GM12878 (cell line): ENCODE data around the gene PYGO2. TPM values are rescaled to one million over a fixed set of nuclear protein-coding genes. Genes with fewer than 3 reads are reported as not detected.

Source experiments
- ATF3 ChIP-seq: IDR thresholded peaks from 2 replicates; pipeline ENCODE4 v1.6.1; 2011; ENCODE audit warnings: low read depth, mild to moderate bottlenecking, low read length, moderate library complexity, borderline replicate concordance; ENCODE audit errors: extremely low read depth
- ATF7 ChIP-seq: fragments of 450-650 bp; IDR thresholded peaks from 2 replicates; pipeline ENCODE4 v1.6.1; 2016; ENCODE audit warnings: low read depth, mild to moderate bottlenecking
- BRCA1 ChIP-seq: IDR thresholded peaks from 2 replicates; pipeline ENCODE4 v1.6.1; 2011; ENCODE audit warnings: low read depth, low read length, improper control_type of control experiment
- CHD2 ChIP-seq: IDR thresholded peaks from 2 replicates; pipeline ENCODE4 v1.6.1; 2011; ENCODE audit warnings: low read depth, low read length, improper control_type of control experiment, borderline replicate concordance
- EP300 ChIP-seq, 2 experiments: fragments of 150-350 bp in 1 of 2; IDR thresholded peaks; 2 replicates each; pipeline ENCODE4 v1.6.1; 2011 to 2012; ENCODE audit warnings: low read depth in 2 of 2, low read length in 2 of 2, borderline replicate concordance in 1 of 2, improper control_type of control experiment in 1 of 2, inconsistent platforms in 1 of 2; ENCODE audit not compliant: control insufficient read depth in 1 of 2
- ESRRA ChIP-seq: IDR thresholded peaks from 2 replicates; pipeline ENCODE4 v1.6.1; 2012; ENCODE audit warnings: mild to moderate bottlenecking, low read length, improper control_type of control experiment
- EZH2 ChIP-seq: IDR thresholded peaks from 2 replicates; pipeline ENCODE4 v1.6.1; 2012; ENCODE audit warnings: low read depth, mild to moderate bottlenecking, control low read depth, inconsistent platforms, low read length, borderline replicate concordance; ENCODE audit not compliant: control insufficient read depth
- GATAD2B ChIP-seq: fragments of 450-650 bp; conservative IDR thresholded peaks from 2 replicates; pipeline ENCODE4 v1.6.1; 2017; ENCODE audit warnings: low read depth, mild to moderate bottlenecking, moderate library complexity
- IRF4 ChIP-seq: IDR thresholded peaks from 2 replicates; pipeline ENCODE4 v1.6.1; 2011; ENCODE audit warnings: low read depth, low read length
- KLF5 ChIP-seq: fragments of 450-650 bp; IDR thresholded peaks from 2 replicates; pipeline ENCODE4 v1.6.1; 2014; ENCODE audit warnings: mild to moderate bottlenecking; ENCODE audit not compliant: partially characterized antibody
- MYC ChIP-seq: IDR thresholded peaks from 2 replicates; pipeline ENCODE4 v1.6.1; 2011; ENCODE audit warnings: mild to moderate bottlenecking, low read length, moderate library complexity, inconsistent platforms; ENCODE audit not compliant: insufficient read depth, insufficient replicate concordance, insufficient read length, severe bottlenecking
- NBN ChIP-seq: fragments of 450-650 bp; IDR thresholded peaks from 2 replicates; pipeline ENCODE4 v1.6.1; 2016
- NRF1 ChIP-seq: conservative IDR thresholded peaks from 2 replicates; pipeline ENCODE4 v1.6.1; 2011; ENCODE audit warnings: mild to moderate bottlenecking, low read depth, low read length, improper control_type of control experiment
- SMC3 ChIP-seq: IDR thresholded peaks from 2 replicates; pipeline ENCODE4 v1.6.1; 2011; ENCODE audit warnings: low read length, improper control_type of control experiment, borderline replicate concordance
- SP1 ChIP-seq: IDR thresholded peaks from one replicate; pipeline ENCODE4 v1.6.1; 2011; ENCODE audit warnings: low read depth, low read length
- SPI1 ChIP-seq: IDR thresholded peaks from 2 replicates; pipeline ENCODE4 v1.6.1; 2011; ENCODE audit warnings: low read depth, mild to moderate bottlenecking, low read length, moderate library complexity, borderline replicate concordance; ENCODE audit not compliant: insufficient read depth
- SRF ChIP-seq, 2 experiments: IDR thresholded peaks; 2 replicates each; pipeline ENCODE4 v1.6.1; 2011; ENCODE audit warnings: low read depth in 2 of 2, low read length in 2 of 2, mild to moderate bottlenecking in 1 of 2, moderate library complexity in 1 of 2
- STAT3 ChIP-seq: IDR thresholded peaks from 2 replicates; pipeline ENCODE4 v1.6.1; 2011; ENCODE audit warnings: low read depth, low read length, improper control_type of control experiment
- TARDBP ChIP-seq: IDR thresholded peaks from 2 replicates; pipeline ENCODE4 v1.6.1; 2016; ENCODE audit warnings: borderline replicate concordance
- TCF12 ChIP-seq: IDR thresholded peaks from 2 replicates; pipeline ENCODE4 v1.6.1; 2011; ENCODE audit warnings: low read depth, mild to moderate bottlenecking, low read length
- ZNF274 ChIP-seq: IDR thresholded peaks from one replicate; pipeline ENCODE4 v1.8.0; 2011; ENCODE audit not compliant: insufficient read length, insufficient read depth
- polyA plus RNA-seq, 11 experiments: library from polyadenylated mRNA; depleted of rRNA in 4 of 11; unstranded in 6 of 11; stranded (reverse) in 5 of 11; fragments of >200 nt; fragmentation: Nextera tagmentation in 4 of 11; fragmentation: Illumina TruSeq in 1 of 11; extraction: Ambion mirVana in 4 of 11; extraction: Trizol in 1 of 11; gene quantifications; 1 replicate in 1 of 11; 2 replicates in 10 of 11; pipeline versions ENCODE4 v1.2.1 to v1.2.3, GENCODE V29; 2011 to 2016; ENCODE audit warnings: inconsistent platforms in 2 of 11, missing spikeins in 2 of 11, low read depth in 1 of 11
- total RNA-seq, 4 experiments: library from RNA; depleted of rRNA in 3 of 4; stranded (reverse); fragments of >200 nt in 3 of 4; fragmentation: Illumina TruSeq in 1 of 4; extraction: Trizol in 1 of 4; gene quantifications; 2 replicates each; pipeline versions ENCODE4 v1.2.1 to v1.2.3, GENCODE V29; 2013 to 2021
- TF ChIP-seq, protein P1 (sequence below): fragments of 450-650 bp; formaldehyde crosslinking; IDR thresholded peaks from 2 replicates; pipeline ENCODE4 v1.4.0; 2022; ENCODE audit warnings: mild to moderate bottlenecking, moderate library complexity

Gene PYGO2
- total and polyA plus RNA-seq, 10 of the 15 experiments (the other 5 are each of a cell fraction or from before 2014, with no cell fraction given) = 8.1 to 33.8 (median 23.5) TPM

DNA sequence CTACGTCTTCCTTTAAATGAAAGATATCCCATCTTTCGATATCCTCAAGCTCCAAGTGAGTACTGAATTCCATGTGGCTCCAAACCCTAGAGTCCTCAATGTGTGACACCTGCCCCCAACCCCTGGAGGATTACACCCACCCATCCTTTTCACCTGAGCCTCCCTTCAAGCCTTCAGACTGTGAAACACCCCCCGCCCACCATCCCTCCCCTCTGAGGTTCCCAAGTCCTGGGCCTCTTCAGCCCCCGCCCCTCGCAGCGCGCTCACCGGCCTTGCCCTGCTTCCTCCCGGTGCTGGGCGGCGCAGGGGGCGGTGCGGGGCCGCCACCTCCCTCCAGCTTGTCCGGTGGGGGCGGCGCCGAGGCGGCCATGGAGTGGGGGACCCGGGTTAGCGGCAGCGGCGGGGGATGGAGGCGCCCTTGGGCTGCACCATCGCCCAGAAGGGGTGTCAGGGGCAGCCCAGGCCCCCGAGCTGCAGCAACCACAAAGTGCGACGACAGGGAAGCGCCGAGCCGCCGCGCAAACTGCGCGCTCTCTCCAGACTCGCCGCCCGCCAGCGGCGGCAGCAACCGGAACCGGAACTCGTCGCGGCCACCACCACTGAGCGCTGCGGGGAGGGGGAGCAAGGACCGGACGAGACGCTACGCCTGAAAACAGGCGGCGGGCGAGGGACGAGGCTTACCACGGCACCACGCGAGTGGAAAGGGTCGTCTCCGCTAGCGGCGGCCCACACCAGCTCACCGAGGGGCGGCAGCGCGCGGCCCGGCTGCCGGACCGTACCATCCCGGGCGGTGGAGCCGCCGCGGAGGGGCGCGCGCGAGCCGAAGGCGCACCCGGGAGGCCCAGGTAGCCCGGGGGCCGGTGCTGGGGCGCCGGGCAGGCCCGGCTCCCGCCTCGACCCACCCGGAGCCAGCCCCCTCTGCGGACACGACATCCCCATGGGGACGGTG lies at the start of gene PYGO2 (continued):
- TF ChIP-seq, protein P1, sequence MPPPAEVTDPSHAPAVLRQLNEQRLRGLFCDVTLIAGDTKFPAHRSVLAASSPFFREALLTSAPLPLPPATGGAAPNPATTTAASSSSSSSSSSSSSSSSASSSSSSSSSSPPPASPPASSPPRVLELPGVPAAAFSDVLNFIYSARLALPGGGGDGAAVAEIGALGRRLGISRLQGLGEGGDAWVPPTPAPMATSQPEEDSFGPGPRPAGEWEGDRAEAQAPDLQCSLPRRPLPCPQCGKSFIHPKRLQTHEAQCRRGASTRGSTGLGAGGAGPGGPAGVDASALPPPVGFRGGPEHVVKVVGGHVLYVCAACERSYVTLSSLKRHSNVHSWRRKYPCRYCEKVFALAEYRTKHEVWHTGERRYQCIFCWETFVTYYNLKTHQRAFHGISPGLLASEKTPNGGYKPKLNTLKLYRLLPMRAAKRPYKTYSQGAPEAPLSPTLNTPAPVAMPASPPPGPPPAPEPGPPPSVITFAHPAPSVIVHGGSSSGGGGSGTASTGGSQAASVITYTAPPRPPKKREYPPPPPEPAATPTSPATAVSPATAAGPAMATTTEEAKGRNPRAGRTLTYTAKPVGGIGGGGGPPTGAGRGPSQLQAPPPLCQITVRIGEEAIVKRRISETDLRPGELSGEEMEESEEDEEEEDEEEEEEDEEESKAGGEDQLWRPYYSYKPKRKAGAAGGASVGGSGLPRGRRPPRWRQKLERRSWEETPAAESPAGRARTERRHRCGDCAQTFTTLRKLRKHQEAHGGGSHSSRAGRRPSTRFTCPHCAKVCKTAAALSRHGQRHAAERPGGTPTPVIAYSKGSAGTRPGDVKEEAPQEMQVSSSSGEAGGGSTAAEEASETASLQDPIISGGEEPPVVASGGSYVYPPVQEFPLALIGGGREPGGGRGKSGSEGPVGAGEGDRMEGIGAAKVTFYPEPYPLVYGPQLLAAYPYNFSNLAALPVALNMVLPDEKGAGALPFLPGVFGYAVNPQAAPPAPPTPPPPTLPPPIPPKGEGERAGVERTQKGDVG (CRISPR knock-in tag) = no peak
- no peak for TF ChIP-seq ATF3
- peak; percentile 93 for TF ChIP-seq ATF7
- no peak for TF ChIP-seq MYC
- 0 out of 2 replicates have a peak, but pooled peaks have one; percentile 9 for TF ChIP-seq CHD2
- TF ChIP-seq ZNF274 = no peak
- TF ChIP-seq TCF12 = no peak
- TF ChIP-seq SRF (IDR thresholded peaks at IDR 0.05; ENCODE audit: low read depth in 2 of 2, low read length in 2 of 2) = peak in 1 of 2 experiments; percentile 30; a peak in 1 of 4 replicates
- no peak for TF ChIP-seq SMC3
- no peak for TF ChIP-seq ESRRA
- peak; percentile 98 for TF ChIP-seq KLF5
- no peak for TF ChIP-seq TARDBP
- peak; percentile 58; the same call in 1 of the 2 replicates for TF ChIP-seq NBN
- TF ChIP-seq GATAD2B = peak; percentile 89; the same call in 1 of the 2 replicates
- no peak for TF ChIP-seq EP300 (IDR thresholded peaks at IDR 0.05; ENCODE audit: borderline replicate concordance in 1 of 2, control insufficient read depth in 1 of 2, low read depth in 2 of 2, low read length in 2 of 2)
- no peak for TF ChIP-seq STAT3
- TF ChIP-seq BRCA1 = no peak
- TF ChIP-seq NRF1 = 0 out of 2 replicates have a peak, but pooled peaks have one; percentile 9
- TF ChIP-seq SPI1 = no peak
- no peak for TF ChIP-seq SP1
- TF ChIP-seq EZH2 = no peak
- no peak for TF ChIP-seq IRF4
